Neural cell (in vitro differentiated cells): ENCODE measurements around the gene BCL2L2.

Experiments
- CTCF ChIP-seq: fragments of 450-650 bp; IDR thresholded peaks from 2 replicates; pipeline ENCODE4 v1.5.1; 2014; ENCODE audit warnings: antibody characterized with exemption, mild to moderate bottlenecking, moderate library complexity; ENCODE audit not compliant: poor library complexity, severe bottlenecking
- EP300 ChIP-seq: fragments of 450-650 bp; conservative IDR thresholded peaks from 2 replicates; pipeline ENCODE4 v1.6.1; 2014; ENCODE audit warnings: antibody characterized with exemption, mild to moderate bottlenecking, moderate library complexity; ENCODE audit not compliant: poor library complexity, severe bottlenecking
- MXI1 ChIP-seq: fragments of 450-650 bp; conservative IDR thresholded peaks from 2 replicates; pipeline ENCODE4 v1.6.1; 2014; ENCODE audit warnings: antibody characterized with exemption, mild to moderate bottlenecking; ENCODE audit not compliant: poor library complexity, severe bottlenecking
- POLR2AphosphoS5 ChIP-seq: IDR thresholded peaks from 2 replicates; pipeline ENCODE4 v1.6.1; 2012
- RAD21 ChIP-seq: fragments of 450-650 bp; conservative IDR thresholded peaks from 2 replicates; pipeline ENCODE4 v1.6.1; 2014; ENCODE audit warnings: antibody characterized with exemption, mild to moderate bottlenecking, moderate library complexity

GRCh38 chr14:23324455-23324846 is 17.8 kb downstream of the BCL2L2 start:
- TF ChIP-seq RAD21 (no peak), CTCF (no peak), MXI1 (no peak), POLR2AphosphoS5 (no peak), EP300 (no peak)
